G401 (cell line): ENCODE data around the gene RUBCNL. TPM values are rescaled to one million over a fixed set of nuclear protein-coding genes. Genes with fewer than 3 reads are reported as not detected.
"Not testable (repeated sequence)": the region's sequence is repeated elsewhere in the genome, so short reads cannot be mapped to it uniquely, and the experiment has no call there.

Source experiments
- DNase-seq: peaks from one replicate; pipeline ENCODE4 v3.0.0-alpha.2; 2015; ENCODE audit warnings: low spot score
- in situ Hi-C: cut with HindIII; loops from 2 replicates; pipeline ENCODE4 v1.10.0; 2016; ENCODE audit warnings: low sequenced_read_pairs, mixed read lengths
- total RNA-seq: library from RNA; depleted of rRNA; stranded (reverse); fragments of >200 nt; shearing (Covaris generic); gene quantifications from 2 replicates; pipeline ENCODE4 v1.2.3, GENCODE V29; 2014

Gene RUBCNL
- total RNA-seq, 1 experiment from 2014 or later = not detected

GRCh38 chr13:46377554-46377953 lies 9.5 kb downstream of the RUBCNL start:
- no peak for DNase-seq
- in situ Hi-C loops = no loop called here

GRCh38 chr13:46374710-46375109 lies 12.3 kb downstream of the RUBCNL start:
- in situ Hi-C loops = no loop called here
- DNase-seq = no peak

- in situ Hi-C loops = no loop called here
- DNase-seq = no peak
Observed at GRCh38 chr13:46373623-46374022, 13.4 kb downstream of the RUBCNL start.

GRCh38 chr13:46372938-46373337 lies 14.1 kb downstream of the RUBCNL start:
- in situ Hi-C loops, DNase-seq: not testable (repeated sequence)

- in situ Hi-C loops = no loop called here
Observed at GRCh38 chr13:46372071-46372470, 15.0 kb downstream of the RUBCNL start.

GRCh38 chr13:46369506-46370277 lies 17.4 kb downstream of the RUBCNL start:
- in situ Hi-C loops = no loop called here
- no peak for DNase-seq

More at GRCh38 chr13:46372071-46372470, 15.0 kb downstream of the RUBCNL start:
- no peak for DNase-seq

- no peak for DNase-seq
- in situ Hi-C loops = no loop called here
Observed at GRCh38 chr13:46367617-46368327, 19.3 kb downstream of the RUBCNL start.

GRCh38 chr13:46361276-46361934 lies 25.6 kb downstream of the RUBCNL start:
- no peak for DNase-seq
- in situ Hi-C loops = no loop called here

- no peak for DNase-seq
- in situ Hi-C loops = no loop called here
Observed at GRCh38 chr13:46360604-46361003, 26.4 kb downstream of the RUBCNL start.

- no peak for DNase-seq
- in situ Hi-C loops = no loop called here
Observed at GRCh38 chr13:46359714-46360113, 27.3 kb downstream of the RUBCNL start.

- no peak for DNase-seq
- in situ Hi-C loops = no loop called here
Observed at GRCh38 chr13:46355901-46356590, 31.0 kb downstream of the RUBCNL start.

- in situ Hi-C loops = no loop called here
- DNase-seq = no peak
Observed at GRCh38 chr13:46355088-46355468, 32.0 kb downstream of the RUBCNL start.

GRCh38 chr13:46354156-46355087 lies 32.6 kb downstream of the RUBCNL start:
- no peak for DNase-seq
- in situ Hi-C loops = no loop called here

- in situ Hi-C loops = no loop called here
- DNase-seq = no peak
Observed at GRCh38 chr13:46352805-46353204, 34.2 kb downstream of the RUBCNL start.

- in situ Hi-C loops = no loop called here
- DNase-seq = no peak
Observed at GRCh38 chr13:46350003-46350402, 37.0 kb downstream of the RUBCNL start.

- DNase-seq = no peak
- in situ Hi-C loops = no loop called here
Observed at GRCh38 chr13:46348961-46349360, 38.1 kb downstream of the RUBCNL start.

GRCh38 chr13:46347277-46347676 lies 39.8 kb downstream of the RUBCNL start:
- DNase-seq = no peak
- in situ Hi-C loops = no loop called here

- no peak for DNase-seq
- in situ Hi-C loops = no loop called here
Observed at GRCh38 chr13:46345866-46346265, 41.2 kb downstream of the RUBCNL start.

- in situ Hi-C loops = no loop called here
- no peak for DNase-seq
Observed at GRCh38 chr13:46345398-46345797, 41.7 kb downstream of the RUBCNL start.
